A549 (cell line): ENCODE measurements around the gene SASH1. TPM values are rescaled to one million over a fixed set of nuclear protein-coding genes. Genes with fewer than 3 reads are reported as not detected.

Experiments used
- ATAC-seq, 2 experiments: fragments of 200-7000 bp in 1 of 2; fragments of >200 bp in 1 of 2; cut with Nextera tagmentation in 1 of 2; cut with Tn5 transposase in 1 of 2; 3 replicates each; pipeline versions ENCODE4 v1.8.0 to v1.9.1; 2018 to 2020; ENCODE audit warnings: mild to moderate bottlenecking in 1 of 2, moderate library complexity in 1 of 2
- CTCF ChIA-PET: fragments of 300-600 bp; sonication (Branson Sonifier 250); formaldehyde crosslinking; extraction: SDS; loops from one replicate; lab custom pipeline; 2021; ENCODE audit warnings: antibody characterized with exemption, inconsistent platforms; lab: Yijun Ruan, JAX
- POLR2A ChIA-PET: fragments of 350-600 bp; formaldehyde crosslinking; extraction: SDS; loops from one replicate; lab custom pipeline; 2021; ENCODE audit warnings: antibody characterized with exemption, inconsistent platforms; lab: Yijun Ruan, JAX
- DNase-seq, 2 experiments: peaks; one replicate each; pipeline versions ENCODE4 v3.0.0 to v3.0.0-alpha.2; 2011 to 2016; ENCODE audit warnings: low read depth in 1 of 2, low spot score in 1 of 2
- FAIRE-seq: peaks from 2 replicates; lab custom pipeline; 2011; peaks lifted over from hg19 to GRCh38; lab: Jason Lieb, UNC
- H3K27ac ChIP-seq, 2 experiments: fragments of >200 bp; sonication (Bioruptor Twin); formaldehyde crosslinking; 3 replicates each; pipeline ENCODE4 v1.5.1; 2016 to 2017
- H3K4me1 ChIP-seq: fragments of >200 bp; sonication (Bioruptor Twin); formaldehyde crosslinking; 3 replicates; pipeline ENCODE4 v1.6.1; 2016
- H3K4me2 ChIP-seq: fragments of >200 bp; sonication (Bioruptor Twin); formaldehyde crosslinking; 3 replicates; pipeline ENCODE4 v1.6.1; 2016
- H3K4me3 ChIP-seq: fragments of >200 bp; sonication (Bioruptor Twin); formaldehyde crosslinking; 3 replicates; pipeline ENCODE4 v1.5.1; 2016
- H3K9me3 ChIP-seq: fragments of >200 bp; sonication (Bioruptor Twin); formaldehyde crosslinking; 3 replicates; pipeline ENCODE4 v1.6.1; 2016
- ATOH8 ChIP-seq: fragments of 250-450 bp; sonication (Bioruptor Pico); IDR thresholded peaks from 2 replicates; pipeline ENCODE4 v1.5.0; 2020; ENCODE audit warnings: low read depth, mild to moderate bottlenecking, moderate library complexity
- BHLHE40 ChIP-seq: IDR thresholded peaks from 2 replicates; pipeline ENCODE4 v1.6.1; 2012; ENCODE audit warnings: low read depth, low read length, inconsistent platforms
- CBX2 ChIP-seq: fragments of 200-600 bp; sonication (generic); IDR thresholded peaks from 2 replicates; pipeline ENCODE4 v1.6.1; 2016; ENCODE audit warnings: low read depth, mild to moderate bottlenecking, borderline replicate concordance
- CBX8 ChIP-seq: fragments of 200-600 bp; sonication (generic); IDR thresholded peaks from 2 replicates; pipeline ENCODE4 v1.6.1; 2016
- CHD4 ChIP-seq: fragments of 200-600 bp; sonication (generic); IDR thresholded peaks from 2 replicates; pipeline ENCODE4 v1.6.1; 2016; ENCODE audit warnings: antibody characterized with exemption, mild to moderate bottlenecking, borderline replicate concordance
- CTCF ChIP-seq: fragments of >200 bp; sonication (Bioruptor Twin); formaldehyde crosslinking; IDR thresholded peaks from 3 replicates; pipeline ENCODE4 v1.5.1; 2016
- EHF ChIP-seq: fragments of 250-450 bp; sonication (Bioruptor Pico); IDR thresholded peaks from 2 replicates; pipeline ENCODE4 v1.5.0; 2020; ENCODE audit warnings: mild to moderate bottlenecking
- ELK1 ChIP-seq: fragments of 150-350 bp; IDR thresholded peaks from 2 replicates; pipeline ENCODE4 v1.6.1; 2014; ENCODE audit warnings: low read depth, mild to moderate bottlenecking, low read length
- ESRRA ChIP-seq: fragments of 150-350 bp; IDR thresholded peaks from 2 replicates; pipeline ENCODE4 v1.6.1; 2014; ENCODE audit warnings: mild to moderate bottlenecking, low read length, borderline replicate concordance
- FOSB ChIP-seq: fragments of 250-450 bp; sonication (Bioruptor Pico); IDR thresholded peaks from 2 replicates; pipeline ENCODE4 v1.5.0; 2020; ENCODE audit warnings: mild to moderate bottlenecking, moderate library complexity
- FOXS1 ChIP-seq: fragments of 250-450 bp; sonication (Bioruptor Pico); IDR thresholded peaks from 2 replicates; pipeline ENCODE4 v1.5.0; 2020; ENCODE audit warnings: mild to moderate bottlenecking, moderate library complexity
- HES2 ChIP-seq: fragments of >200 bp; sonication (Bioruptor Twin); formaldehyde crosslinking; IDR thresholded peaks from 2 replicates; pipeline ENCODE4 v1.6.1; 2016
- HEYL ChIP-seq: fragments of 250-450 bp; sonication (Bioruptor Pico); IDR thresholded peaks from 2 replicates; pipeline ENCODE4 v1.8.0; 2021; ENCODE audit warnings: mild to moderate bottlenecking, moderate library complexity
- HMGXB4 ChIP-seq: fragments of 250-450 bp; sonication (Bioruptor Pico); IDR thresholded peaks from 2 replicates; pipeline ENCODE4 v1.5.0; 2021; ENCODE audit warnings: mild to moderate bottlenecking, moderate library complexity, borderline replicate concordance
- HOXA7 ChIP-seq: fragments of 250-450 bp; sonication (Bioruptor Pico); IDR thresholded peaks from 2 replicates; pipeline ENCODE4 v1.5.0; 2020; ENCODE audit warnings: mild to moderate bottlenecking, moderate library complexity
- JUN ChIP-seq, 2 experiments: fragments of >200 bp; sonication (Bioruptor Twin); formaldehyde crosslinking; IDR thresholded peaks; 2 replicates in 1 of 2; 3 replicates in 1 of 2; pipeline ENCODE4 v1.6.1; 2016 to 2017
- JUNB ChIP-seq: fragments of >200 bp; sonication (Bioruptor Twin); formaldehyde crosslinking; IDR thresholded peaks from 2 replicates; pipeline ENCODE4 v1.6.1; 2016
- MAZ ChIP-seq: fragments of 150-350 bp; IDR thresholded peaks from 2 replicates; pipeline ENCODE4 v1.6.1; 2014; ENCODE audit warnings: antibody characterized with exemption, low read depth, low read length, borderline replicate concordance
- NFE2L2 ChIP-seq: fragments of 150-350 bp; conservative IDR thresholded peaks from 2 replicates; pipeline ENCODE4 v1.6.1; 2014; ENCODE audit warnings: low read length
- PHF8 ChIP-seq: fragments of 200-600 bp; sonication (generic); IDR thresholded peaks from 2 replicates; pipeline ENCODE4 v1.6.1; 2016; ENCODE audit warnings: low read depth, mild to moderate bottlenecking, antibody characterized with exemption, moderate library complexity, borderline replicate concordance
- RAD21 ChIP-seq, 2 experiments: fragments of >200 bp in 1 of 2; sonication (Bioruptor Twin) in 1 of 2; formaldehyde crosslinking in 1 of 2; IDR thresholded peaks in 1 of 2; conservative IDR thresholded peaks in 1 of 2; 2 replicates in 1 of 2; 3 replicates in 1 of 2; pipeline ENCODE4 v1.6.1; 2012 to 2018; ENCODE audit warnings: inconsistent platforms in 1 of 2
- RARB ChIP-seq: fragments of 250-450 bp; sonication (Bioruptor Pico); IDR thresholded peaks from 2 replicates; pipeline ENCODE4 v1.8.0; 2021; ENCODE audit warnings: mild to moderate bottlenecking, moderate library complexity
- REST ChIP-seq: fragments of 200-600 bp; sonication (generic); IDR thresholded peaks from 2 replicates; pipeline ENCODE4 v1.6.1; 2016; ENCODE audit warnings: antibody characterized with exemption, mild to moderate bottlenecking, moderate library complexity
- TFCP2L1 ChIP-seq: fragments of 250-450 bp; sonication (Bioruptor Pico); IDR thresholded peaks from 2 replicates; pipeline ENCODE4 v1.5.0; 2021; ENCODE audit warnings: mild to moderate bottlenecking
- TP53 ChIP-seq: fragments of 250-450 bp; sonication (Bioruptor Pico); IDR thresholded peaks from 2 replicates; pipeline ENCODE4 v1.5.0; 2021; ENCODE audit warnings: mild to moderate bottlenecking, moderate library complexity
- ZC3H11A ChIP-seq: fragments of 450-650 bp; IDR thresholded peaks from 2 replicates; pipeline ENCODE4 v1.6.1; 2014; ENCODE audit warnings: antibody characterized with exemption, mild to moderate bottlenecking
- WGBS: methylation state at CpG from one replicate; pipeline ENCODE4 v1.1.6; 2017; ENCODE audit errors: missing lambda C conversion rate; 5-methylcytosine and 5-hydroxymethylcytosine counted together
- polyA plus RNA-seq, 4 experiments: library from polyadenylated mRNA; depleted of rRNA in 3 of 4; stranded (reverse); fragments of >200 nt; fragmentation: RNase III in 1 of 4; extraction: RNeasy Plus Mini Kit Qiagen cat#74134 plus additional on column Dnase treatment in 1 of 4; gene quantifications; 2 replicates in 3 of 4; 3 replicates in 1 of 4; pipeline ENCODE4 v1.2.3, GENCODE V29; 2011 to 2017

SASH1 gene
- polyA plus RNA-seq, 2 of the 4 experiments (the other 2 are of a cell fraction): 2.5 to 3.0 TPM

GRCh38 chr6:148385379-148385778 lies 42.7 kb downstream of the SASH1 start:
- Histone ChIP-seq H3K4me1 (no peaks in the 10 kb centered on the region), H3K4me2 (no peak overlapping the region), H3K4me3 (no peak overlapping the region), H3K9me3 (no peaks in the 10 kb centered on the region), H3K27ac (no peak overlapping the region)
- POLR2A ChIA-PET: no interaction called here
- DNase-seq: no peak
- 60% methylated on average over 2 of the region's 2 CpGs for WGBS
- ATAC-seq: no peak
- CTCF ChIA-PET: no interaction called here
- TF ChIP-seq REST (no peak), ATOH8 (CRISPR knock-in tag) (no peak), HEYL (CRISPR knock-in tag) (no peak), PHF8 (no peak), HOXA7 (CRISPR knock-in tag) (no peak), RAD21 (conservative IDR thresholded peaks at IDR 0.05 in 1 of 2, IDR thresholded peaks at IDR 0.05 in 1 of 2) (no peak), EHF (no peak), MAZ (no peak), CBX8 (no peak), FOSB (CRISPR knock-in tag) (no peak), FOXS1 (CRISPR knock-in tag) (no peak), CBX2 (no peak), TFCP2L1 (CRISPR knock-in tag) (no peak), CHD4 (no peak), TP53 (CRISPR knock-in tag) (no peak), CTCF (no peak), JUNB (no peak), HES2 (no peak)
- no peak for FAIRE-seq

GRCh38 chr6:148388521-148388920 lies 45.9 kb downstream of the SASH1 start:
- DNase-seq: no peak
- ChIA-PET CTCF (no interaction called here), POLR2A (no interaction called here)
- H3K9me3 ChIP-seq: no peaks in the 10 kb centered on the region
- no peak overlapping the region for H3K27ac ChIP-seq
- H3K4me3 ChIP-seq: no peak overlapping the region
- no peak for FAIRE-seq
- H3K4me2 ChIP-seq: no peak overlapping the region
- 84% methylated on average over 5 of the region's 5 CpGs for WGBS
- H3K4me1 ChIP-seq: 0 out of 3 replicates have a peak, but pooled peaks cover 4% of the 10 kb centered on the region
- ATAC-seq: no peak
- TF ChIP-seq FOXS1 (CRISPR knock-in tag) (no peak), HMGXB4 (no peak), ELK1 (no peak), RAD21 (conservative IDR thresholded peaks at IDR 0.05 in 1 of 2, IDR thresholded peaks at IDR 0.05 in 1 of 2) (no peak), JUN (IDR thresholded peaks at IDR 0.05) (no peak), RARB (CRISPR knock-in tag) (no peak), ESRRA (no peak), CTCF (no peak), CBX8 (no peak), BHLHE40 (no peak), ZC3H11A (no peak), NFE2L2 (no peak)
